Stimulated activated CD4-positive, alpha-beta T cell treated with anti-CD3 and anti-CD28 coated beads, Interleukin-1b, Interleukin-23, amount 100 ng/mL, for 24 hours (primary cell): ENCODE data around the gene PTRHD1.

Source experiments
- DNase-seq, 4 experiments: peaks; one replicate each; pipeline ENCODE4 v3.0.0-alpha.2; 2020; ENCODE audit warnings: low read depth in 4 of 4, low spot score in 1 of 4

PTRHD1 gene

DNA sequence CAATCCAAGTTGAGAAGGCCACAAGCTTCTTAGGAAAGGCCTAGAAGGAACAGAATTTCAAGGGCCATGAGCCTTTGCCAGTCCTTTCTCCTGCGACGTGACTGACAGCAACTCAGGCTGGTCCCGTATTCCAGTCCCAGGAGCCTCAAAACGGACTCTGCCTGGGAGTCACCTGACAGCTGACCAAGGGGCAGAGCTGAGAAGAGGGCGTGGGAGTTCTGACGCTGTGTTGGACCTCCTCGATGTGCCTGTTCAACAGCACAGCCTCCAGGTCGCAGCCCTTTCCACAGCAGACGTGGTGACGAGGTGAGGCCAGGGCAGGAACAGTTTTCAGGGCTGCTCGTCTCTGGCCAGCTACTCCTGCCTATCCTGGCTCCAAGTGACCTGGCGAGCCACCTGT, 37.6 kb upstream of the PTRHD1 start:
- no peak for DNase-seq

DNA sequence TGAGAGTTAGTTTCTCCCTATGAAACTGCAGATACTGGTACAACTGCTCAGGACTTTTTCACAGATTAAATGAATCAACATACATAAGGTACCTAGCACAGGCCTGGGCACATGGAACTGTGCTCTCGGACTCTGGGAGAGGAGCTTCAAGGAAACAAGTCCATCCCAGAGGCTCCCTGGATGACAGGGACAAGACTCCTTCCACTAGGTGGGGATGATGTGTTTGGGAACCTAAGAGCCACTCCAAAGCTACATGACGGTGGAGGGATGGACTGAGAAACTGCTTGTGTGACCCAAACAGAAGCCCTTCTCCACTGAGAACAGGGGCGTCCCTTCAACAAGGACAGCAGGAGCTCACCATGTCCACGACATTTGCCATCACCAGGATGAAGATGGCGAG, 37.2 kb upstream of the PTRHD1 start:
- no peak for DNase-seq

DNA sequence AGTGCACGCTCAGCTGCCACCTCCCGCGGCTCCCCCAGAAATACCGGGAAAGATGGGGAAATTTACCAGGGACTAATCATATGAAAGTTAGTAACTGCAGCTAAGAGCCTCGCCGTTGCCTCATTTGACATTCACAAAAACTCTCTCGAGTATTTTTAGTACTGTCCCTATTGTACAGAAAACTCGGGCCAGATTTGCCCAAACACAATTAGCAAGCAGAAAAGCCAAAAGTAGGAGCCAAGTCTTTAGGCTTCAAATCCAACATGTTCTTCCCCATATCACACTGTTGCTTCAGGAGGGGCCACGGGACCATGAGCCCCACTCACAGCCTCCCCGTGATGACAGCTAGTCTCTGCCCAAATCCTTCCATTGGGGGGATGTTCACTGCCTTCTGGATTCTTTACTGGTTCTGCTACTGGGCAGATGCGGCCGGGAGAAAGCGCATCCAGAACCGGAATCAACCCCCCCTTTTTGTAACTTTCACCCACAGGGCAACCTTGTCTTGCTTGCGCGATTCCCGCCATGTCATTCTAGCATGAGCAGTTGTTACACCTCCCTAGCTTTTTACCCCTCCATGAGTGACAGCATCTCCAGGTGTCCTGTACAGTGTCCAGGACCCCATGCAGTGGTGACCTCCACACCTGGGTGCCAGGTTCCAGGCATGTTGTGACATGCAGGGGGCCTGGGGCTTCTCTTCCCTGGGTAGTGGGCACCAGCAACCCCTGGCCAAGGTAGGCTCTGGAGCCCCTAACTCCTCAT, 35.2 kb upstream of the PTRHD1 start:
- no peak for DNase-seq

DNA sequence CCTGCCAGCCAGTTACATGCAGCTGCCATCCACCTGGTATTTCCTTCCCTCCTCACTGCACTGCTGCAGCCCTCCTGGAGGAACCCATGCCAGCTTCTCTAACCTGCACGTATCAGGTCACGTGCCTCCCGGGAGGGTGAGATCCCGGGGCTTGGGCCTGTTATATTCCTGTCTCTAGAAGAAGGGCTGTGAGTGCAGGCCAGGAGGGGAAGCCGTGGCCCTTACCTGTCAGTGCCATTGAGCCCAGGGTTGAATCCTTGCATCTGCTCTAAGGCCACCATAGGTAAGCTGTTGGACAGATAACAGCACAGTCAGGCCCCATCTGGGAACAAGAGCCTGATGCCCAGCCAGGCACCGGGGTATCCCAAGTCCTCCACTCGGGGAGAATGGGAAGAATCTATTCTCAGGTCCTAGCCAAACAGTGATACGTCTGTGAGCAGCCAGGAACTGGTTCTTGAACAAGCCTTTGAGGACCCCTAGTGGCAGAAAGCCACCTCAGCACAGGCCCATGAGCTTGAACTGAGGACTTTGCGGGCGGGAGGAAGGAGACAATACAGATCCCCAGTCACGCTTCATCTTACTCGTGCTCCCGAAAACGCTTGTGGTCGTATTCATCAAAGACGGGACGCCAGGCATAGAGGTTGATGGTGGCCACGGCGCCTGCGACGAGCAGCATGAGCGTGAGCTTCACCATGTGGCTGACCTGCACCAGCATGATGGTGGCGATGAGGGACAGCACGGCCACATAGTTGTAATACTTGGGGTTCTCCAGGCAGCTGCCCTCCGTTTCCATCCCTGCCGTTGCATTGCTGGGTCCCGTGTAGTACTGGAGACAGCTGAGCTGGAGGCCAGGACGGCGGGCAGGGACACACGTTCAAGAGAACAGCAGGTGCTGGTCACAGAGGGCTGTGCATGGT, 34.4 kb upstream of the PTRHD1 start:
- DNase-seq, result peak; percentile 38 to 54 (median 45)

DNA sequence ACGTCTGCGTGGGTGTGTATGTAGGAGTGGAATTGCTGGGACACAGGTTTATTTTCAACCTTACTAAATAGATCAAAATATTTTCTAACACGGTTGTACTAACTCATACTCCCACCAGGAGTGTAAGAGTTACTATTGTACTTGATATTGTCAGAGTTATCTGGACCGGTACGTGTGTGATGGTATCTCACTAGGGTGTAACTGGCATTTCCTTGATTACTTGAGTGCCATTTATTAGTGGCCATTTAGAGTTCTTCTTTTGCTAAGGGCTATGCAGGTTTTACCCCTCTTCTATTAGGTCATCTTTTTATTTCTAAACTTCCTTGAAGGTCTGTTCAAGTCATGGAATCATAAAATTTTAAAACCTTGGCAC, 33.6 kb upstream of the PTRHD1 start:
- no peak for DNase-seq

DNA sequence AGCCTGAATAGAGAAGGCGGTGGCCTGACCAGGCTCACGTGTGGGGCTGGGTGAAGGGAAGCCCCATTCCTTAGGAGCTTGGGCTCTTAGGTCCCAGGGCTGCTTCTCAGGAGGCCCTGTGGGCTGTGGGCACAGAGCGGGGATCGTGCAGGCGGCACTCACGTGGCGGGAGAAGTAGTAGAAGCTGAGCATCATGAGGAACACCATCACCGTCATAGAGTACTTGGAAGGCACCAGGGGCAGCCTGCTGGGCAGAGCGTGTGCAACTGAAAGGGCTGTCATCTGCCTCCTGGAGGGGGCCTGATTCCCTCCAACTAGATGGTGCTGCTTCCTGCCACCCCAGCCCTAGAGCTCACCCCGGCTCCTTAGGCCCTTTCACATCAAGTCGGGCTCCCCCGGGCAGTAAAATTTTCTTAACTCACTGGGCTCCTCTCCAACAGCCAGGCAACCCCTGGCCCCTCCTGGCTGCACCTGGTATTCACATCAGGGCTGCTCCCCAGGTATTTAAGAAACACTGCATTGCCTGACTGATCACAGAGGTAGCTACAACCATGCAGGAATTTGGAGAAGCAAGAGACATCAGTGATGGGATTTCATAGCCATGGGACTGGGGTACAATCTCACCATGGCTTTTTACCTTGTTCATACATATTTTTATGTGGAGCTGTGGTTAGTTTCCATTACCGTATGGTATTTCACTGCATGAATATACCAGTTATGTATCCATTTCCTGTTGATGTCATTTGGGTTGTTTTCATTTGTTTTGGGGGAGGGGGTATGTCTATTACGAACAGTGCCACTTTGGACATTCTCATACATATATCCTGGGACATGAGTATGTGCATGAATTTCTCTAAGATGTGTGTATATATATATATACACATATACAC, 32.9 kb upstream of the PTRHD1 start:
- no peak for DNase-seq

DNA sequence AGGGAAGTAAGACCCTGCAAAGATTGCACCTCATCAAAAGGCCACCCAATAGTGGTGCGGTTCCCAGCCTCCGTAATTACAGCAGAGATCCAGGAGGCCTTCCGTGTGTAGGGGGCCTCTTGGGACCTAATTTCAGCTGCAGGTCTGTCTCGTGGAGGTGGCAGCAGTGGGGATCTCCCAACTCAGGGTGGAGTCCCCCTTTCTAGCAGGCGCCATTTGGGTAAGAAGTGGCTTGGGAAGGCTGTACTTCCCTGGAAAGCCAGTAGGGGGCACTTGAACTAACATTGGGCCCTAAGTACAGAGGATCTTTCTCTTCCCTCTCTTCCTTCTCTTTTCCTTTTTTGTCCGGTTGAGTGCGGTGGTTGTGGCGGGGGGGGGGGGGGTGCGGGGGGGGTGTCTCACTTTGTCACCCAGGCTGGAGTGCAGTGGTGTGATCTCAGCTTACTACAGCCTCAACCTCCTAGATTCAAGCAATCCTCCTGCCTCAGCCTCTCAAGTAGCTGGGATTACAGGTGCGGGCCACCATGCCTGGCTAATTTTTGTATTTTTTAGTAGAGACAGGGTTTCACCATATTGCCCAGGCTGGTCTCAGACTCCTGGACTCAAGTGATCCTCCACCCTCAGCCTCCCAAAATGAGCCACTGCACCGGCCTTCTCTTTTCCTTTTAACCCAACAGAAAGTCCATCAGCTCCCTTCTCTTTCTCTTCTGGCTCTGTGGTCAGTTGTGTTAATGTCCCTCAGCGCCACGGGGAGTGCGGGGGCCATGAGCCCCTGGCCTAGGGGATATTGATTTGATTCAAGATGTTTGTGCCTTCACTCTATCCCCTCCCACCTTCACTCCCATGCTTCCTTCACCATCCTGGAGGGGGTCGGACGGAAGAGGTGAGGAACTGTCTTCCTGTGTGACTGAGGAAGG, 32.0 kb upstream of the PTRHD1 start:
- DNase-seq, result peak in 2 of 4 experiments; percentile 19 to 25

DNA sequence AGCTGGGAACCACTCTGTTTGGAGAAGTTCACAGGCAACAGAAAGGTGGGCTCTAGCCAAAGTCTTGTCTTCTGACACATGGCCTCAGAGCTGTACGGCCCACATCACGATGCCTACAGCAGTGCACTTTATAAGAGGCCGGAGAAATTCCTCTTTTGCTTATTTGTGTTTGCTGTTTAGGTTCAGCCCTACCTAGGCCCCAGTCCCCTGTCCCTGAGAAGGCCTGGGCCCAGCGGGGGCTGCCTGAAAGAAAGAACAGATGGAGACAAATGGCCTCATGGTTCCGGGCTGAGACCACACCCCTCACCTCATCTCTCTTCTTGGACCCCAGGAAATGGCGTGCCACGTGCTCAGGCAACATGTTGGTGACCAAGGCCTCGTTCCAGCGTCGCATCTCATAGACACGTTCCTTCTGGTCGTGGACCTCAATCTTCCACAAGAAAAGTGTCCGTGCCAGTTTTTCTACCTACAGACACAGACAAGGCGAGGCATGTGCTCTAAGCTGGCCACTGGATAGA, 30.9 kb upstream of the PTRHD1 start:
- DNase-seq, result no peak

DNA sequence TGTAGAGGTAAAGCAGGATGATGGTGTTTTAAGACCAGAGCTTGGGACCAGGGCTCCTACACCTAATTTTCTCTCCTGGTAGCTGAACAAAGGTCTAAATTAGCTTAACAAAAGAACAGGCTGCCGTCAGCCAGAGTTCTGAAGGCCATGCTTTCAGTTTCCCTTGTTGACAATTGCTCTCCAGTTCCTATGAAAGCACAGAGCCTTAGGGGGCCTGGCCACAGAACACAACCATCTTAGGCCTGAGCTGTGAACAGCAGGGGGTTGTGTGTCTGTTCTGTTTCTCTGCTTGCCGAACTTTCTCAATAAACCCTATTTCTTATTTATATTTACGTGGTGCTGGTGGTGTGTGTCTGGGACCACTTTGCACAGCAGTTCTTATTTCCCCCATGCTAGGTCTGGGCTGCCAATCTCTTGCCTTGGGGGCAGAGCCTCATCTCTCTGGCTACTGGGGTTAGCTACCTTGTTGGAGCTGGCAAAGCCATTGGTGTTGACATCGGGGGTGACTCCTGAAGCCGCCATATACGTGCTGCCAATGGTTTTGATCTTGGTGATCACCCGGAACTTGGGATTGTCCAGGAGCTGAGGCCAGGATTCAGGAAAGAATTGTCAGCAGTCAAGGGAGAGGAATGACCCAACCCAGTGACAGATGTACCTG, 29.0 kb upstream of the PTRHD1 start:
- DNase-seq, result no peak

DNA sequence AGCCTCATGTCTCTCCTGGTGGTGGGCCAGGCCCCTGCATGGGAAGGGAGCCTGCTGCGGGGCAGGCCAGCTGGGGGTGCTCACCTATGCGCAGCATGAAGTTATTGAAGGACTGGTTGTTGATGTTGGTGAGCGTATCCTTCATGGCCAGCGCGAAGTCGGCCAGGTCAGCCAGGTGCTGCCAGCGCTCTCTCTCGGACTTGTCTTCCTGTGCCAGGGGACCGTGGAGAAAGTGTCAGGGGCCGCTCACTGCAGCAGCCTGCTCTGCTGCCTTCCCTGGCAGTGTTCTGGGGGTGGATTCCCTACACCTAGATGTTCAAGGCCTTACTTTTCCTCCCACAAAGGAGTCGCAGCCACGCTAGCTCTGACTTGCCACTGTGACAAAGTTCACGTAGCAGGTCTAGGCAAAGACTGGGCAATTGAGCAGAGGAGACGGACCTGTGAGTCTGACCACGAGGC, 28.3 kb upstream of the PTRHD1 start:
- no peak for DNase-seq

DNA sequence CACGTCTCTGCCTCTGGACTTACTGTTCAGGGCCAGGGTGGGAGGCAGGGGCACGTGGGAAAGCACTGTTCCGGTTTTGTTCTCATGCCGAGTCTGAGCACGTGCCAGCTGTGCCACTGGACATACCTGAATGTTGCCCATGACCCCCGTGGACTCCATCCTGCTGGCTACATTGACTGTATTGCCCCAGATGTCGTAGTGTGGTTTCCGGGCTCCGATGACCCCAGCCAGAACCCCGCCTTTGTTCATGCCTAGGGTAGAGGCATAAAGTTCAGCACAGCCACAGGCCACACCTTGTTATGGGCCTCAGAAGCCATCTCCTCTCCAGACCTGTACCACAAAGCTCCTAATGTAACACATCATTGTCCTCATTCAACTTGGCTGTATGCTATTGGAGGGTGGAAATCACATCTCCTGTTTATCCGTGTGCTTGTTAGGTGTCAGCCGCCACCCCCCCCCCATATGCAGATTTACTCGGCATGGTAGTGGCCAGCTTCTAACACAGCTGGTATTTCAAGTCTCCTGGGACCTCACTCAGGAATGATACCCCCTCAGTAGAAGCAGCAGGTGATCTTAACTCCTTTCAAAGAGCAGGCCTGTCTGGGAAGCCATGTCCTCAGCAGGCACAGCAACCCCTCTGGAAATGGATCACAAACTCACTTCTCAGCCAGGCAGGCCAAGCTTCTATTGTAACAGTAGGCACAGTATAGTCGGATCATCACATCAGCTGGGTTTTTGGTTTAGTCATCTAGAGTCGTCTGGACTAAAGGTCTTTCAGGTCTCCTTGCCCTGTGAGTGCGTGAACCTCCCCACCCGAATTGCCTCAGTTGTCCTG, 27.6 kb upstream of the PTRHD1 start:
- DNase-seq, result no peak

DNA sequence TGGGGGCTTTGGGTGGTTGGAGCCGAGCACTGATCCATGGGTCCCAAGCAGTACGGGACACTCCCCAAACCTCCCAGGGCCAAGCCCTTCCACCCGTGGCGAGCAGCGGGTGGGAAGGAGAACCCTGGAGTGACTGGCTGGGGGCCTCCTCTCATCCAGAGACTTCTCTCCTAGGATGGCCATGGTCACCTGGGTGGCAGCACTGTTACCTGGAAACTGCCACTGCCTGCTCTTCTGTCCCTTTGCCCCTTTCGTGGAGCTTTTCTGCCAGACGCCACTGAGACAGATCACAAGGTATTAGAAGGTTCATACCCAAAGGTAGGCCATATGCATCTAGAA, 27.0 kb upstream of the PTRHD1 start:
- DNase-seq, result no peak

DNA sequence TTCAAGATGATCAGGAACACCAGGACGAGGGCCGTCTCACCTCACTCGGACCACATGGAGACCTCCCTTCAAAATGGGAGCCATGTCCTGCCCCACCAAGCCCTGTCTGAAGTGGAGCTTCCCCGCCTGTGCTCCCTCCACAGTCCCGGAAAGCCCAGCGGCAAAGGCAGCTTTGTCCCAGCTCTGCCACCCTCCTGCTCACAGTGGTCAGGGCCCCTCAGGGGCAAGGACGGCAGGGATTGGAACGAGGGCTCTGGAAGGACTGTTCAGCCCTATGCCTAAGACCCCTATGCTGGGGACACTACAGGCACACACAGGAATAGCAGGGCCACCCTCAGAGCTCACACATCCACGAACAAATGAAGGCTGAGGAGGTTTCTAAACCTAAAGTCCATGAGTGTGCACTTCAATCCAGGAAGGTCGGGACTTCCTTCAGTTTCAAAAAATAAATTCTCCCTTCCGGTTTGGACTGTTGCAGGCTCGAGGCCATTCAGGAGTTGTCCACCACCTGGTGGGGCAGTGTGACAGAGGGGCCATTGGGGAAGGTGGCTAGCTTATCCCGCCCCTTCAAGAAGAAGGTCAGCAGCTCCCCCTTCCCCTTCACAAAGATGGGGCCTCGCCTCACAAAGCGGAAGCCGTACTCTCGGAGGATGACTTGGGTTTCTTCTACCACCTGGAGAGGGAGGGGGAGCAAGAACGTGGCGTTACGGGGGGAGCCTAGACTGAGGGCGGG, 26.4 kb upstream of the PTRHD1 start:
- no peak for DNase-seq

DNA sequence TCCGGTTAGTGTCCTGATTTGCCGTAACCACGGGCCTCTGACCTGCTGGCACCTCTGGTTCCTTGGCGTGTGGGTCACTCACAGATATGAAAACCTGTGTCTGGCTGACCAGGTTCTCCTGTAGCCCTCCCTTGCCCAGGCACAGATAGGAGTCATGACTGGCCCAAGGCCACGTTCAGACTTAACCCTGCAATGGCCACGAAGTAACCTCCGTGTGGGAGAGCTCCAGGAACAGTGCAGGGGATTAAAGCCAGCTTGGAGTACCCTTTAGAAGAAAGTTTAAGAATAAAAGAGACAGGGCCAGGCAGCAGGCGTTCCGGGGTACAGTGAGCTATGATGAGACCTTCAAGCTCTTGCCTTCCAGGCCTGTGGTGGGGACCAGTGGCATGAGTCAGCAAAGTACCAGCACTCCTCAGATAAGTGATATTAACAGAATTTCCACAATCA, 25.6 kb upstream of the PTRHD1 start:
- DNase-seq, result no peak

DNA sequence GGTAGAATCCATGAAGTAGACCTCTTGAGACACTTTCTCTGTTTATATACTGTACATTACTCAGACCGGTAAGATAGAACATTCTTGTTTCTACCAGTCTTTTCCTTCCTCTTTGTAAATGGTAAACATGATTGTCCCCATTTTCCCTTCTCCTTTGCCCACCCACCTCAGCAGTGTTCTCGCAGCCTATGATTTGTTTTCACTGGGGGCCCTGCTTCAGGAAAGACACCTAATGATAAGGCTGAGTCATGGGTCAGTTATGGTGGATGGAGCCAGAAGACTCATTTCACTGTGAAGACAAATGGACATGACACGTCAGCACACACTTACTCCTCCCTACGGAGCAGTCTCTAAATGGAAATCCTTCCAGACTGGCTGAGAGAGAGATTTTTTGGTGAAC, 23.7 kb upstream of the PTRHD1 start:
- no peak for DNase-seq

DNA sequence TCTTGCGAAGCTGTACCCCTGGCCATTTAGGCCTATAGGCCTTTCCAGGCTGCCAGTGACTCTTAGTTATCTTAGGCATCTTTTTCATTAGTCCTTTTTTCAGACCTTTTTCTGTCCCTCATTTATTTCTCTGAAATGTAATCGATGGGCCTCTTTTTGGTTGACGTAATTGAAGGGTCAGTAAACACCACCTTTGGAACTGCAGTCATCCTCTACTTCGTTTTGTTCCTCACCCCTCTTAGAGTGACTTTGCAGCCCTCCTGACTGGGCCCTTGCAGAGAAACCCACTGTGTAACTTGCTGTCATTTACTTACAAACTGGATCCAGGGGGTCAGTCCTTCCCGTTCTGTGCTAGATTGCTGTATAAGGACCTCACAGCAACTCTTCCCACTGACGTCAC, 23.2 kb upstream of the PTRHD1 start:
- DNase-seq, result no peak

DNA sequence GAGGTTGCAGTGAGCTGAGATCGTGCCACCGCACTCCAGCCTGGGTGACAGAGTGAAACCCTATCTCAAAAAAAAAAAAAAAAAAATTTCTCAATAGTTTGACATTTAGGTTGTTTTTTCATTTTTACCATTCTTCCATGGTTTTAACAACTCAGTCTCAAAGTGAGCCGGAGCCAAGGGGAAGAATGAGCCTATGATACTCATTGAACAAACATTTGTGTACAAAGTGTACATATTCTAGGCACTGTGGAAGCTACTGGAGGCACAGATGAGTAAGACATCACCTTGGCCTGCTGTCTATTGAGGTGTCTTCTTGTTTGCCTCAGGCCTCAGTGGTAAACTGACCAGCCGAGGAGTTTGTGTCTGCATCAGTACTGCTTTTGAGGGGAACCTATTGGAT, 22.0 kb upstream of the PTRHD1 start:
- DNase-seq, result no peak

DNA sequence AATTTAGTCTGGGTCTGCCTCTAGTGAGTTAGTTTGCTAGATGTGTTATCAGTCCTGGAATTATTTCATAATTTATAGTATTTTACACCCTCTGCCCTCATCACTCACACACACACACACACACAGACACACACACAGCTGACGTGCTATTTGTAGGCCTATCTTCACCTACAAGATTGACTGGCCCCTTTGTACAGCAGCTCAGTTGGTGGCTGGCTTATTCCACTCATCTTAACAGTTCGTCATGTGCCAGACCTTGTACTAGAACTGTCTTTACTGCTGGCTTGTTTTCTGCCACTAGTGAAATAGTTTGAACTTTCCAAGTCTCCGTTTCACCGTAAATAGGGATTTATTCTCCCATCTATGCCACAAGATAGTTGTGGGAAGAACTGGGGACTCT, 21.3 kb upstream of the PTRHD1 start:
- DNase-seq, result no peak
